Cardiac fibroblast (primary cell): ENCODE measurements around the gene KIF21B.

Source experiments
- DNase-seq, 2 donors: peaks; one replicate each; pipeline versions ENCODE4 v3.0.0 to v3.0.0-alpha.2; 2010; ENCODE audit warnings: low read depth in 2 of 2
- H3K4me3 ChIP-seq, 2 donors: replicated peaks in 1 of 2; 1 replicate in 1 of 2; 2 replicates in 1 of 2; pipeline ENCODE4 v1.5.1; 2011; ENCODE audit warnings: low read depth in 2 of 2, low read length in 2 of 2, mild to moderate bottlenecking in 2 of 2, moderate library complexity in 1 of 2
- TF ChIP-seq, protein P1 (sequence below): IDR thresholded peaks from one replicate; pipeline ENCODE4 v1.5.1; 2011; ENCODE audit warnings: low read depth, mild to moderate bottlenecking, low read length, inconsistent platforms

The KIF21B gene

GRCh38 chr1:201009962-201010645 is 13.4 kb downstream of the KIF21B start:
- no peak for DNase-seq
- H3K4me3 ChIP-seq, result no peak overlapping the region
- TF ChIP-seq, protein P1, sequence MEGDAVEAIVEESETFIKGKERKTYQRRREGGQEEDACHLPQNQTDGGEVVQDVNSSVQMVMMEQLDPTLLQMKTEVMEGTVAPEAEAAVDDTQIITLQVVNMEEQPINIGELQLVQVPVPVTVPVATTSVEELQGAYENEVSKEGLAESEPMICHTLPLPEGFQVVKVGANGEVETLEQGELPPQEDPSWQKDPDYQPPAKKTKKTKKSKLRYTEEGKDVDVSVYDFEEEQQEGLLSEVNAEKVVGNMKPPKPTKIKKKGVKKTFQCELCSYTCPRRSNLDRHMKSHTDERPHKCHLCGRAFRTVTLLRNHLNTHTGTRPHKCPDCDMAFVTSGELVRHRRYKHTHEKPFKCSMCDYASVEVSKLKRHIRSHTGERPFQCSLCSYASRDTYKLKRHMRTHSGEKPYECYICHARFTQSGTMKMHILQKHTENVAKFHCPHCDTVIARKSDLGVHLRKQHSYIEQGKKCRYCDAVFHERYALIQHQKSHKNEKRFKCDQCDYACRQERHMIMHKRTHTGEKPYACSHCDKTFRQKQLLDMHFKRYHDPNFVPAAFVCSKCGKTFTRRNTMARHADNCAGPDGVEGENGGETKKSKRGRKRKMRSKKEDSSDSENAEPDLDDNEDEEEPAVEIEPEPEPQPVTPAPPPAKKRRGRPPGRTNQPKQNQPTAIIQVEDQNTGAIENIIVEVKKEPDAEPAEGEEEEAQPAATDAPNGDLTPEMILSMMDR, result no peak

DNA sequence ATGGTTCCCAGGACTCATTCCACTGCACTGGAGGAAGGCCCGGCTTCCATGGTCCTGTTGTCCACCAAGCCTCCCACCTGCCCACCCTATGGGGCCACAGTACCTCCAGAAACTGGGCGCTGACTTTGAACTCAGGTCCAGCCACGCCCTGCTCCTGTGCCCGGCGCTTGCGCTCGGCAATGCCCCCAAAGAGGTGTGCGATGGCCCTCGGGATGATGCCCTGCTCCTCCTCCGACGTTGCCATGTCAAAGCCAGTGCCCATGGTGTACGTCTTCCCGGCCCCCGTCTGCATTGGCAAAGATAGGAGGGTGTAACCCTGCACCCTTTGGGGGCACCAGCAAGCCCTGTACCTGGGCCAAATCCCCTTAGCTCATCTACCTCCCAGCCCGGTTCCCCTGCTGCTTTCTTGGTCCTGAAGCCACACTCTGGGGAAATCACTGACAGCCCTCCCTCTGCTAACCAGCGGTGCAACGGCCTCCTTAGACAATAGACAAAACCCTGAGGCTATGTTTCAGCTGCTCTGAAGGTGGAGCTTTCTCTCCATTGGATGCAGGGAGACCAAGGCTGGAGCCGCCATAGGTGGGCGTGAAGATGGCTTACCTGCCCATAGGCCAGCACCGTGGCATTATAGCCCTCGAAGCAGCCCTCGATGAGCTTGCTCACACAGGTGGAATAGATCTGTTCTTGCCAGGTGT is 14.7 kb downstream of the KIF21B start:
- TF ChIP-seq, protein P1, result no peak
- H3K4me3 ChIP-seq, result no peak overlapping the region
- DNase-seq, result no peak

DNA sequence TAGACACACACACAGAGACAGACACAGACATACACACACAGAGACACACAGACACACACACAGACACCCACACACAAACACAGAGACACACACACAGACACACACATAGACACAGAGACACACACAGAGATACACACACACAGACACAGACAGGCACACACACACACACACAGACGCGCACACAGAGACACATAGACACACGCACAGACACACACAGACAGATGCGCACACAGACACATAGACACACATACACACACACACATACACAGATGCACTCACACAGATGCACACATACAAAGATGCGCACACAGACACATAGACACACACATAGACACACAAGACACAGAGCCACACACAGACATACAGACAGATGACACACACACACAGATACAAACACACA is 16.0 kb downstream of the KIF21B start:
- TF ChIP-seq, protein P1, result no peak
- H3K4me3 ChIP-seq, result no peak overlapping the region
- no peak for DNase-seq

DNA sequence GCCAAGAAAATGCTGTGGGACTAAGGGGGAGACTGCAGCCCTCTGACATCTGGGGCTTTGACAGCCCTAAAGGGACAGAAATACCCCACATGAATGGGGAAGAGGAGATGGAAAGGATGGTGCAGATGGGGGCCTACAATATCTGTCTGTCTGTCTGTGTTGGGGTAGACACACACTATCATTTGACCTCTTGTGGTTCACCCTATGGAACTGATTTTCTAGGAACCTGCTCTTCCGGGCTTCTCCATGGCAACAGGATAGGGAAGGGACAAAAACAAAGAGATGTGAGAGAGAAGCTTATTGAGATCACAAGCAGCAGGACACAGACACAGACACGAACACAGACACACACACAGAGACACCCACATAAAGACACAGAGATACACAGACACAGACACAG is 17.1 kb downstream of the KIF21B start:
- H3K4me3 ChIP-seq, result no peak overlapping the region
- DNase-seq, result no peak
- TF ChIP-seq, protein P1, result no peak

DNA sequence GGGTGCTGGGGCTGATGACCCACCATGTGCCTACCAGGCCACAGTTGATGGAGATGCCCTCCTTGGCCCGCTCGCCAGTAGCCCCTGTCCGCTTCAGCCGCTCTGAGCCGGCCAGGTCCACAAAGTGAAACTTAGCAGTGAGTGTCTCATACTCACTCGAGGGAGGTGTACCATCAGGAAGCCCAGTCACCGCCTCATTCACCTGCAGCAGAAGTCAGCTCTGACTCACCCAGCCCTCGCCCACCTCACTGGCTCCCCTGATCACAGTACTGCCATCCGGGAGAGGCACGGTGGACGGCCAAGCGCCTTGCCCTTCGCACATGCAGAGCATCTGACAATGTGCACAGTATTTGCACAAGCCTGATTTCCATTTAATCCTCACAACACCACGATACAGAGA is 18.8 kb downstream of the KIF21B start:
- no peak for DNase-seq
- no peak overlapping the region for H3K4me3 ChIP-seq
- TF ChIP-seq, protein P1, result no peak

DNA sequence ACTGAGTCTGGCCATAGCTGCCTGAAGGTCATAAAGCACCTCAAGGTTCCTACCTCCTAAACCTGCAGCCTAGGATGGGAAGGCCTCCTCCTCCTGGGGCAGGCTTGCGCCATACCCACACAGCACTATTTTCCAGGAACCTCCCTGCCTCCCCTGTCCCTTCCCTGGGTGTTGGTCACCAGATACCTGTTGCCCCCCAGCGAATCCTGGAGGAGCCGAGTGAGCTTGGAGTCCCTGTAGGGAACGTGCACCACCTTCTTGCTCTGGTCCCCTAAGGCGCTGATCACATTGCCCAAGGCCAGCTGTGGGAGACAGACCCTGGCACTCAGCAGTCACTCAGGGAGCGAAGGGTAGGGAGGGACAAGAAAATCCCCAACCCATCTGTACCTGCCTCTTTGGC is 19.4 kb downstream of the KIF21B start:
- no peak overlapping the region for H3K4me3 ChIP-seq
- TF ChIP-seq, protein P1, result no peak
- no peak for DNase-seq
